GM19324 (cell line): Measurements from ENCODE around the gene SMNDC1.
"Not testable (repeated sequence)": the region's sequence is repeated elsewhere in the genome, so short reads cannot be mapped to it uniquely, and the experiment has no call there.

Source experiments
- ATAC-seq: cut with Tn5 transposase; IDR thresholded peaks from one replicate; pipeline ENCODE4 v1.9.1; 2021; ENCODE audit warnings: mild to moderate bottlenecking, moderate library complexity; ENCODE audit not compliant: unreplicated experiment, low FRiP score

The SMNDC1 gene

GRCh38 chr10:110304780-110305421 is at the start of gene SMNDC1:
Gene SMNDC1 (minus strand): TSS chr10:110304920. CDS start chr10:110303587, 1,333 bp downstream.
- peak; percentile 95 for ATAC-seq

- ATAC-seq: no peak
Observed at GRCh38 chr10:110354322-110354766, 49.6 kb upstream of the SMNDC1 start.

- no peak for ATAC-seq
Observed at GRCh38 chr10:110353244-110354119, 48.8 kb upstream of the SMNDC1 start.

- ATAC-seq: no peak
Observed at GRCh38 chr10:110352930-110353243, 48.2 kb upstream of the SMNDC1 start.

- ATAC-seq: no peak
Observed at GRCh38 chr10:110350812-110351211, 46.1 kb upstream of the SMNDC1 start.

GRCh38 chr10:110349831-110350230 is 45.1 kb upstream of the SMNDC1 start:
- ATAC-seq: no peak

- ATAC-seq: no peak
Observed at GRCh38 chr10:110349386-110349785, 44.7 kb upstream of the SMNDC1 start.

GRCh38 chr10:110348336-110348735 is 43.6 kb upstream of the SMNDC1 start:
- no peak for ATAC-seq

GRCh38 chr10:110346914-110347313 is 42.2 kb upstream of the SMNDC1 start:
- ATAC-seq: no peak

GRCh38 chr10:110345286-110345685 is 40.6 kb upstream of the SMNDC1 start:
- no peak for ATAC-seq

- no peak for ATAC-seq
Observed at GRCh38 chr10:110344622-110345021, 39.9 kb upstream of the SMNDC1 start.

- no peak for ATAC-seq
Observed at GRCh38 chr10:110343947-110344346, 39.2 kb upstream of the SMNDC1 start.

- ATAC-seq: no peak
Observed at GRCh38 chr10:110340816-110341215, 36.1 kb upstream of the SMNDC1 start.

- no peak for ATAC-seq
Observed at GRCh38 chr10:110340122-110340521, 35.4 kb upstream of the SMNDC1 start.

- ATAC-seq: no peak
Observed at GRCh38 chr10:110337906-110338305, 33.2 kb upstream of the SMNDC1 start.

- ATAC-seq: no peak
Observed at GRCh38 chr10:110337401-110337800, 32.7 kb upstream of the SMNDC1 start.

GRCh38 chr10:110336111-110336721 is 31.5 kb upstream of the SMNDC1 start:
- ATAC-seq: no peak

GRCh38 chr10:110335314-110336064 is 30.8 kb upstream of the SMNDC1 start:
- ATAC-seq: no peak

GRCh38 chr10:110334061-110334656 is 29.4 kb upstream of the SMNDC1 start:
- no peak for ATAC-seq

- ATAC-seq: not testable (repeated sequence)
Observed at GRCh38 chr10:110331226-110331795, 26.6 kb upstream of the SMNDC1 start.
